HG02973 (cell line): ENCODE data around the gene SLC25A13.

ENCODE experiments used
- ATAC-seq: cut with Tn5 transposase; IDR thresholded peaks from one replicate; pipeline ENCODE4 v1.9.1; 2021; ENCODE audit warnings: moderate library complexity; ENCODE audit not compliant: unreplicated experiment

The SLC25A13 gene

GRCh38 chr7:96326752-96327151 is 4.9 kb upstream of the SLC25A13 start:
- peak; percentile 39 for ATAC-seq

DNA sequence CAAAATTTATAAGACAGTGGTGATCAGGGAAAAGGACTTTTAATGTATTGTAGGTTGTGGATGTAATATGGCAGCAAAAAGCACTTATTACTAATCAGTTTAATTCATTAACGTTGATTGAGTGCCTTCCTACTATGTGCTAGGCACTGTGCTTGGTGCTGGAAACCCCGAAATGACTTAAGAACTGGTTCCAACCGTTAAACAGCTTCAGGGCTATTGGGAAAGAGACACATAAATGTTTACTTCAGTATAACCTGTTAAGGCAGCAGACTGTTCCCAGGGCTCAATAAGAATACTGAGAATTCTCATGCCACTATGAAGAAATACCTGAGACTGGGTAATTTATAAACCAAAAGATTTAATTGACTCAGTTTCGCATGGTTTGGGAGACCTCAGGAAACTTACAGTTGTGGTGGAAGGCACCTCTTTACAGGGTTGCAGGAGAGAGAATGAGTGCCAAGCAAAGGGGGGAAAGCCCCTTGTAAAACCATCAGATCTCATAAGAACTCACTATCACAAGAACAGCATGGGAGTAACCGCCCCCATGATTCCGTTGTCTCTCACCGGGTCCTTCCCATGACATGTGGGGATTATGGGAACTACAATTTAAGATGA is 1.1 kb upstream of the SLC25A13 start:
- no peak for ATAC-seq

DNA sequence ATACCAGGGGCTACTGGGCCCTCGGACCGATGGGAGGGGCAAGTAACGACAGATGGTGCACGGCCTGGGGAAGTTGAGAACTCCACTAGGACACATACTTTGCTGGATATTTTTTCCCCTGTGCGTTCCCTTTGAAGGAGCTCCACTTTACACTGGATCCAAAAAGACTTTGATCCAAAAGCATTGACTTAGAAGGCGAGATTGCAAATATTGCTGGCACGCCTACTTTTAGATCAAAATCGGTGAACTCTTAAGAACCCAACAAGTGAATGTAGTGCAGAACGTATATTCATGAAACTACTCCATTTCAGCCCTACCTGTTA is 436 bp upstream of the SLC25A13 start:
- ATAC-seq, result no peak

DNA sequence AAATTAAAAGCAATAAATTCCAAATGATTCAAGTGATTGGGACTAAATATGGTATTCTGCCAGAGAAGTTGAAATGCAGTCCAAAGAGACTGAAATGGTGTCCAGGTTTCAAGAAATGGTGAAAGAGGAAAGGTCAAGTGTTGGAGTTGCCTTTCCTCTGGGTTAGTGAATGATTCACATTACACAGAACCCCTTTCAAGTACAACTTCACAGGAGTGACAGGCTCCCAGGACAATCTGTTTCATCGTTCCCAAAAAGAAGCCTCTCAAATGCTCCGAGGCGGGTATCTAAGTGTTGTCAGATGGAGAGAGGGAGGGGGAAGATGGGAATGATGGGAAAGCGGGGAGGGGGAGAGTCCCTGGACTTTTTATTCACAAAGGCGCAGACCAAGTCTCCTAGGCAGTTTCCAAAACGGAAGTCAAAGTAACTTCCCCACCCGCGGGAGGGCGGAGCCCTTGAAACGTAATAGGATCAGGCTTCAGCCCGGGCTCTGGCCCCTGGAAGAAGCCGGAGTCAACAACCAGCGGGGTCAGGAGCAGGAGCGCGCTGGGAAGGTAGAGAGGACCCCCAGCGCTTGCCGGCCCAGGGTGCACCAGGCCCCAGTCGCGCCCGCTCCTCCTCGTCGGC is 754 bp downstream of the SLC25A13 start:
- peak; percentile 33 for ATAC-seq

GRCh38 chr7:96320442-96320841 is 1.5 kb downstream of the SLC25A13 start:
- ATAC-seq, result peak; percentile 54

DNA sequence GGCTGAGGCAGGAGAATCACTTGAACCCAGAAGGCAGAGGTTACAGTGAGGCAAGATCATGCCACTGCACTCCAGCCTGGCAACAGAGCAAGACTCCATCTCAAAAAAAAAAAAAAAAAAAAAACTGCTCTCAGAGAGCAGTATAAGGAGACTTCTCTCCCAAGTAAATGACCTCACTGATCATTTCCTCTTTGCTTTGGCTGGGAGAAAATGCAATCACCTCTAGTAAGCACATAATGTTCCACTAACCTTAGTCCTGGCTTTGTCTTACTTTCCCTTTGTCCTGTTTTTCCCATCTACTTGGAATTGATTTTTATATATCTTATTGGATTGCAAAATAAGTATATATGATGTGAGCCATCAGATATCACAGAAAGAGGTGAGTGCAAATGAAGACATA is 2.5 kb downstream of the SLC25A13 start:
- ATAC-seq, result no peak

DNA sequence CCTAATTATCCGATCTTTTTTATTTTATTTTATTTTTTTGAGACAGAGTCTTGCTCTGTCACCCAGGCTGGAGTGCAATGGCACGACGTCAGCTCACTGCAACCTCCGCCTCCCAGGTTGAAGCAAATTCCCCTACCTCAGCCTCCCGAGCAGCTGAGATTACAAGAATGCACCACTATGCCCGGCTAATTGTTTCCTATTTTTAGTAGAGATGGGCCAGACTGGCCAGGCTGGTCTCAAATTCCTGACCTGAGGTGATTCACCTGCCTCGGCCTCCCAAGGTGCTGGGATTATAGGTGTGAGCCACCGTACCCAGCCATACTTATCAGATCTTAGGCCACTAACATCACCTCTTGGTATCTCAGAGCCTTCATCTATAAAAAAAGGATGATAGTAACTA is 4.9 kb downstream of the SLC25A13 start:
- ATAC-seq, result no peak

- no peak for ATAC-seq
Measured at GRCh38 chr7:96315125-96315512, 6.8 kb downstream of the SLC25A13 start.

DNA sequence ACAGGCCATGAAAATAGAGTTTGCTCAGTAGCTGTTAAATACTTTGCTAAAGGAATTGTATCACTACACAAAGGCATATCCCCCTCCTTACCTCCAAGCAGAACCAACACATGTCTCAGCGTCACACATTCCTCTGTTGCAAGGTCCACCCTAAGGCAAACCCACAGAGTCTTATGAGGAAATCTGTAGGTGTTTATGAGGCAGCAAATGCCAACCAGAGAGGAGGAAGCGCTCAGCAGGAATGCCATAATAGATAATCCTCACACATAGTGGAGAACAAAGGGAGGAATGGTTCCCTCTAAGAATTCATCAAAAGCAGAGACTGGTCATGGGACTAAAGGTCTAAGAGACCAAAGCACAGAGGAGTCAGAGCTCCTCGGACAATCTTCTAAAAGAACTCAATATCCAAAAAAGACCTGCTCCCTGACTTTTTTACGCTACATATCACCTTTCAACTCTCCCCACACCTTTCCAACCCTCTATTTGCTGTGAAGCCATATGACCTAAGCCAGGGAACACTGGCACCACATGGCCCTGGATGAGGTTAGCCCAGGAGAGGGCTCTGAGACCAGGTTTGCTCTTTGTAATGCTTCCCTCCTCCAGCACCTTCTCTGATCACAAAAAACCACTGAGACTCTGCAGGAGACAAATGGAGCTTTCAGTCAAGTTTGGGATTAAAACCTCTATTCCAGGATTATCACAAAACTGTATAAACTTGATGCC is 7.3 kb downstream of the SLC25A13 start:
- no peak for ATAC-seq

GRCh38 chr7:96313940-96314339 is 8.0 kb downstream of the SLC25A13 start:
- no peak for ATAC-seq

- ATAC-seq, result no peak
Measured at GRCh38 chr7:96312502-96312901, 9.4 kb downstream of the SLC25A13 start.

DNA sequence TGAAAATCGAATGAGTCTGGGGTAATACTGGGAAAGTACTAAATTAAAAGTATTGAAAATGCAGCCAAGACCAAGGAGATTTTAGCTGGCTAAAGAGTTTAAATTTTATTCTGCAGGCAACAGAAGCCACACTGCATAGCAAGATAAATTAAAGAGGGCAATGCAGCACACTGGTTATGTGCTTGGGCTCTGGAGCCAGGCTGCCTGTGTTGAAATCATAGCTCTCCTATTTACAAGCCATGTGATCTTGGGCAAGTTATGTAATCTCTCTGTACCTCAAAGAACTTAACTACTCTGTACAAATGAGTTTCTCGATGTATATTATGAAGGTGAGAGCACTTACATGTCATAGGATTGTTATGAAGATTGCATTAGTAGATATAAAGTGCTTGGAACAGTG is 9.9 kb downstream of the SLC25A13 start:
- ATAC-seq, result no peak

GRCh38 chr7:96310110-96310509 is 11.8 kb downstream of the SLC25A13 start:
- ATAC-seq, result no peak

DNA sequence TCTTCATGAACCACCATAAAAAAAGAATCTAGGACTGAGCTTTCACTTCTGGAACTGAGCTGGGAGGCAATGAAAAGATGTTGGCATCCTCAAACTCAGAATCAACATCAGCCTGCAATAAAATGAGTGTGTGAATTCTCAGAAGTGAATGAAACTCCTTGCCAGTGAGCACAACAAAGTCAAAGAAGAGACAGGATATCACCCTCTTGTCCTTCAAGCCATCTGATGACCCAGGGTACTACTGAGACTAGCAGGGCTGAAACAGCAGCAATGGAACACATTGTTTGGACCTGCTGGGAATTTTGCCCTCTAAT is 13.0 kb downstream of the SLC25A13 start:
- ATAC-seq, result no peak

- ATAC-seq, result no peak
Measured at GRCh38 chr7:96308253-96308949, 13.5 kb downstream of the SLC25A13 start.

- ATAC-seq, result no peak
Measured at GRCh38 chr7:96306385-96307125, 15.3 kb downstream of the SLC25A13 start.

GRCh38 chr7:96305915-96306314 is 16.0 kb downstream of the SLC25A13 start:
- no peak for ATAC-seq

GRCh38 chr7:96304573-96304972 is 17.3 kb downstream of the SLC25A13 start:
- no peak for ATAC-seq

GRCh38 chr7:96303686-96304443 is 18.0 kb downstream of the SLC25A13 start:
- ATAC-seq, result peak; percentile 42

DNA sequence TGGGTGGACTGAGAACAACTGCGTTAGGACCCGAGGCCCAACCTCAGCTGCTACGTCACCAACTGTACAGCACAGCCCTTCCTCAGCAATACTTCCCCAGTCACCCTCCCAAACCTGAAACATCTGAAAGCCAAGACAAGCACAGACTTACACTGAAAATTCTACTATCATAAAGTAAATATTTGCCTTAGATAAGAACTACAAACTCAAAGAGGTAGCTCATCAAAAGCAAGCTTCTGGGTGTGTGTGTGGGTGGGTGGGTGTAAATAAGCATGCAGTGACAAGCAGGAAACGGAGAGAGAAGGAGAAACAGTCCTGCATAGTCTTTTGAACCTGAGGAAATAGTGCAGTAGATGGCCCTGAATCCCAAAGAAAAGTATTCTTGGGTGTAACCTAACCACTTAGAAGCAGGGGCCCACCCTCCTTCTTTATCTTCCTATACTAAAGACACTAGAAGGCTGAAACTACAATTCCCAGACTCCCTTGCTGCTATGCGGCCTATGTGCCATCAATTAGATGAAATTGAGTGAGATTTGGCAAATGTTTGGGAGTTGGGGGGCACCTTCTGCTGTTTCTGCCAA is 18.7 kb downstream of the SLC25A13 start:
- no peak for ATAC-seq
